NCI-H748 (cell line): ENCODE measurements around the gene RAB3GAP2.
"Not testable (repeated sequence)": the region's sequence is repeated elsewhere in the genome, so short reads cannot be mapped to it uniquely, and the experiment has no call there.

ENCODE experiments used
- DNase-seq: peaks from one replicate; lab custom pipeline; 2025; ENCODE audit not compliant: unreplicated experiment; lab: John Stamatoyannopoulos, UW

Gene RAB3GAP2

GRCh38 chr1:220157738-220158137, 114.5 kb downstream of the RAB3GAP2 start:
- no peak for DNase-seq

- DNase-seq, result no peak
These were observed 115.6 kb downstream of the RAB3GAP2 start for GRCh38 chr1:220156620-220157146.

- no peak for DNase-seq
These were observed 119.1 kb downstream of the RAB3GAP2 start for GRCh38 chr1:220153147-220153546.

- DNase-seq, result no peak
These were observed 120.8 kb downstream of the RAB3GAP2 start for GRCh38 chr1:220151454-220151853.

GRCh38 chr1:220149742-220150141, 122.5 kb downstream of the RAB3GAP2 start:
- DNase-seq, result no peak

GRCh38 chr1:220144051-220144450, 128.2 kb downstream of the RAB3GAP2 start:
- no peak for DNase-seq

DNA sequence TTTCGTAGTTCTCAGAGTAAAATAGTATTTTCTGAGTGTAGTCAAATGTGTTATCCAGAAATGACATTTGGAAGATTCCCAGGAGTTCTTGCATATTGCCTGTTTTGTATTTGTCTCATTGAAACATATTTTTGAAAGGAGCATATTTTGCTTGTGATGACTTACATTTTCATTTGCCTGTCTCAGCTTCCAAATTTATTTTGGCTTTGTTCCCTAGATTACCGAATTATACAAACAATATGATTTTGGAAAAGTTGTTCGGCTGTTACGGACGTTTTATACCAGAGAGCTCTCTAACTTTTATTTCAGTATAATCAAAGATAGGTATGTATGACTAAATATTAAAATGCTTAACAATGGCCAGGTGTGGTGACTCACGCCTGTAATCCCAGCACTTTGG, 132.3 kb downstream of the RAB3GAP2 start:
- no peak for DNase-seq

DNA sequence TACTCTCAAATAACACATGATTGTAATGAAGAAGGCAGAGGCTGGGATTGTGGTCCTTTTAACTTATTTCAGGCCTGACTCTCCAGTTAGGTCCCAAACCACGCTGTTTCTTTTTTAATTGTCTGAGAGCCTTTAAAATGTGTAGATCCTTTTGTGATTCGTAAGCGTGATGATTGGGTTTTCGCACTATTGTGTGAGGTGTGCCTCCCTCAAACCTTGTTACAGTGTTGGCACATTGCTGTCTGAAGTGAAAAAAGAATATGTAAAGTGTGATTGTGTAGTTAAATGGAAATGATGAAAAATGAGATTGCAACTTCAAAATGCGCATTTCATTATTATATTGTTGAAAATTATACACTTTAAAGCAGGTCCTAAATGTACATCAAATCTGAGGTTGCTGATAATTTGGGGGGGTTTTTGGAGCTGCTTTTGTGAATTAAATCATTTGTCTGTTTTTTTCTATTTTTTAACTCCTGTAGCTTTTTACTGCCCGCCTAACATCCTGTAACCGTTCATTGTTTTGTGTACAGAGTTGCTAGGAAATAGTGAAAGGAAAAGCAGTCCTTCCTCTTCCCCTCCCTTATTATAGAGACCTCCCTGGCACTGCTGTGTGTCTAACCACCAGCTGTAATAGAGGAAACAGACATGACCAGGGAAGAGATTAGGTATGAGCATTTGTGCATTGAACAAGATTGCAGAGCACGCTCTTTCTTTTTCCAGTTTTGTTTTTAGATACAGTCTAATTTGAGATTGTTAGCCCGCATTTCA, 135.1 kb downstream of the RAB3GAP2 start:
- DNase-seq, result peak; percentile 4

DNA sequence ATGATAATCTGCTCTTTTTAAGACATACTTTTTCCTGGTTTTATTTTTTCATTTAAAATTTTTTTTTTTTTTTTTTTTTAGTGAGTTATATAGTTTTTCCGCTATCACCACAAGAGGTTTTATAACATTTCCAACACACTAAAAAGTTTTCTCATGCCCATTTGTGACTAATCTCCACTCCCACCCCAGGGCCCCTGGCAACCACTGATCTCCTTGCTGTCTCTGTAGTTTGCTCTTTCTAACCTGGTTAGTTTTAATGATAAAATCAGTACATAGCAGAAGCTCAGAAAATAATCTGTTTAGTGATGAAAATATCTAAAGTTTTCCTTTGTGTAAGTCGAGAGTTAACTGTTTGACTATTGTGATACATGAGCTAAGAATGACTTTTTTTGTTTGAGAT, 136.5 kb downstream of the RAB3GAP2 start:
- DNase-seq, result no peak

DNA sequence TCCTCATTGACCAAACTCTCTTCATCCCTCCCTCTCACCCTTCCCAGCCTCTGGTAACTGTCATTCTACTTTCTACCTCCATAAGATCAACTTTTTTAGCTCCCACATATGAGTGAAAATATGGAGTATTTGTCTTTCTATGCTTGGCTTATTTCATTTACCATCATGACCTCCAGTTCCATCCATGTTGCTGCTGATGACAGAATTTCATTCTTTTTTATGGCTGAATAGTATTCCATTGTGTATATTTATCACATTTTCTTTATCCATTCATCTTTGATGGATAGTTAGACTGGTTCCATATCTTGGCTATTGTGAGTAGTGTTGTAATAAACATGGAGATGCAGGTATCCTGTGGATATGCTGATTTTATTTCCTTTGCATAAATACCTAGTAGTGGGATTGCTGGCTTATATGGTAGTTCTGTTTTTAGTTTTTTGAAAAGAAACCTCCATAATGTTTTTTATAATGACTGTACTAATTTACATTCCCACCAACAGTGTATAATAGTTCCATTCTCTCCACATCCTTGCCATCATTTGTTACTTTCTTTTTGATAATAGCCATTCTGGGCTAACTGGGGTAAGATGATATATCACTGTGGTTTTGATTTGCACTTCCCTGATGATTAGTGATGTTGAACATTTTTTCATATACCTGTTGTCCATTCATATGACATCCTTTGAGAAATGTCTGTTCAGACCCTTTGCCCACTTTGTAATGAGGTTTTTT, 142.6 kb downstream of the RAB3GAP2 start:
- no peak for DNase-seq

DNA sequence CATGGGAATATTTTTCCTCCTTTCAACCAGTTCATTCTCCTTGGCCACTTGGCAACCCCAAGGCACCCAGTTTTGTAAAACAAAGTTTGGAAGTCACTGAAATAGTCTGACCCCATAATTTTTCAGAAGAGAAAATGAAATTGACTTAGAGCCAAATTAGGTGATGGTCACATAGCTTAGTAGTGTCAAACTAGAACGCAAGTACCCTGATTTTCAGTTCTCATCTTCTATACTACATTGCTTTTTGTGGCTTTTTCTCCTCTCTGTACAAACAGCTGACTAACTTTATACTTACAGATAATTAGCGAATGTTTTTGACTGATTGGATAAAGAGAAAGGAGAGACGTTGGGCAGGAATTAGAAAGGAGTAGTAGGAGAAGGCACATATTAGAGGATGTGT, 145.2 kb downstream of the RAB3GAP2 start:
- no peak for DNase-seq

- no peak for DNase-seq
These were observed 147.7 kb downstream of the RAB3GAP2 start for GRCh38 chr1:220124542-220124941.

DNA sequence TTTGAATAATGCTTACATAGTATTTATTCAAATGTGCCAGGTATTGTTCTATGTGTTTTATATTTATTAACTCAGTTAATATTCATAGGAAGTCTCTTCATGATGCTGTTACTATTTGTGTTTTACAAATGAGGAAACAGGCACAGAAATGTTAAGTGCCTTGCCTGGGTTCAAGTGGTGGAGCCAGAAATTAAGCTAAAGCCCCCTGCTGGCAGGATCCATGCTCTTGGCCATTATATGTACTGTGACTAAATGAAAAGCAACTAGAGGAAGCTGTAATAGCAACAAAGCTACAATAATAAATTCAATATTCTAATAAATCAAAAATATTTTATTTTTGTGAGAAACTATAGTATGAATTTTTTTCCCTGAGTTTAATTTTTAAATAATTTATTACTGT, 148.4 kb downstream of the RAB3GAP2 start:
- DNase-seq, result peak; percentile 1

DNA sequence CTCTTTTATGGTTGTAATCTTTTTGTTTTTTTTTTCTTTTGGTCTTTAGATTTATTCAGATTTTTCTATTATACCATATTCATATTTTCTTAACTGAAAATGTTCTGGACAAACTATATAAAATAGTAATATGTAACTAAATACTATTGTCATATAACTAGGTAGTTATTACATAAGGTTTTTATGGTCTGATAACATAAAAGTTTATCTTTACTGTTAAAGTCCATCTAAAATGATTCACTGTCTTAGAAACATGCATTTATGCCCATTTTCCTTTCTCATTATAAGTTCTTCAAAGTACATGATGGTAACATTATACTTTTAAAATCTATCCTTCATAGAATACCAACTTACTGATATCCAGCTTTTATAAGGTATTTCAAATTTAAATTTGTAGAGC, 149.2 kb downstream of the RAB3GAP2 start:
- DNase-seq, result no peak

- no peak for DNase-seq
These were observed 150.3 kb downstream of the RAB3GAP2 start for GRCh38 chr1:220121791-220122530.

DNA sequence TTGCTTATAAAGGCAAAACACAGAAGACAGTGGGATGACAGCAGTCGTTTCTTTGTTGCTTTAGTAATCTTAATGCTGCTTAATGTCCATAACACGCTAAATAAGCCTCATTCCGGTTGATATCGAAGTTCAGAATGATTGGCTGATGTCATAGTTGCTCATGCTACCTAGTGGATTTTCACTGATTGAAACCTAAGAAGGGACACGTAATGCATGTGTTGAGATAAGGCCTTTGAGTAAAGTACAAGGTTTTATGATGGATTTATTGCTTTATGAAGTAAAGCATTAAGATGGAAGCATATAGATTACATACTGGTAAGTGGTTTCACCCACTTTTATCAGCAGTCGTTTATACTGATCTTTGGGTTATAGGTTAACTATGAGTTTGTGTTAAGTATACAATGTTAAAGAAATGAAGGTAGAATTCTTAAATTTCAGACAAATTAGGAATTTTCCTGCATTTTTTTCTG, 153.2 kb downstream of the RAB3GAP2 start:
- no peak for DNase-seq

- peak; percentile 15 for DNase-seq
These were observed 159.0 kb downstream of the RAB3GAP2 start for GRCh38 chr1:220113136-220113695.

- DNase-seq, result not testable (repeated sequence)
These were observed 159.7 kb downstream of the RAB3GAP2 start for GRCh38 chr1:220112600-220112999.

- not testable (repeated sequence) for DNase-seq
These were observed 161.8 kb downstream of the RAB3GAP2 start for GRCh38 chr1:220110473-220110872.

- DNase-seq, result no peak
These were observed 172.4 kb downstream of the RAB3GAP2 start for GRCh38 chr1:220099826-220100225.
